C1 segment of cervical spinal cord (tissue), 14 donors: ENCODE data around the gene EMILIN2.
"Not testable (repeated sequence)": the region's sequence is repeated elsewhere in the genome, so short reads cannot be mapped to it uniquely, and the experiment has no call there.

Experiments used
- DNase-seq, 14 donors: peaks; one replicate each; lab custom pipeline; 2025; lab: John Stamatoyannopoulos, UW

The EMILIN2 gene

GRCh38 chr18:2843146-2843545 is 3.7 kb upstream of the EMILIN2 start:
- no peak for DNase-seq

- no peak for DNase-seq
These were observed 1.6 kb upstream of the EMILIN2 start for GRCh38 chr18:2845172-2845571.

GRCh38 chr18:2847317-2848246 is 776 bp downstream of the EMILIN2 start:
- DNase-seq: no peak

GRCh38 chr18:2848247-2849246 is 1.7 kb downstream of the EMILIN2 start:
- DNase-seq: no peak

GRCh38 chr18:2850816-2851215 is 4.0 kb downstream of the EMILIN2 start:
- no peak for DNase-seq

- no peak for DNase-seq
These were observed 5.0 kb downstream of the EMILIN2 start for GRCh38 chr18:2851771-2852170.

GRCh38 chr18:2852460-2852859 is 5.7 kb downstream of the EMILIN2 start:
- DNase-seq: not testable (repeated sequence)

GRCh38 chr18:2853173-2853925 is 6.5 kb downstream of the EMILIN2 start:
- no peak for DNase-seq

- no peak for DNase-seq
These were observed 7.3 kb downstream of the EMILIN2 start for GRCh38 chr18:2853926-2854664.

GRCh38 chr18:2854875-2855274 is 8.1 kb downstream of the EMILIN2 start:
- no peak for DNase-seq

- no peak for DNase-seq
These were observed 8.9 kb downstream of the EMILIN2 start for GRCh38 chr18:2855560-2856350.

GRCh38 chr18:2856547-2857170 is 9.9 kb downstream of the EMILIN2 start:
- no peak for DNase-seq

- no peak for DNase-seq
These were observed 10.8 kb downstream of the EMILIN2 start for GRCh38 chr18:2857491-2858131.

GRCh38 chr18:2860397-2860796 is 13.6 kb downstream of the EMILIN2 start:
- DNase-seq: not testable (repeated sequence)

GRCh38 chr18:2863997-2864396 is 17.2 kb downstream of the EMILIN2 start:
- not testable (repeated sequence) for DNase-seq

GRCh38 chr18:2866465-2866864 is 19.7 kb downstream of the EMILIN2 start:
- DNase-seq: not testable (repeated sequence)

- DNase-seq: no peak
These were observed 22.4 kb downstream of the EMILIN2 start for GRCh38 chr18:2869207-2869606.

- DNase-seq: no peak
These were observed 24.4 kb downstream of the EMILIN2 start for GRCh38 chr18:2871111-2871720.
